ENCODE data around the gene CCNYL1. TPM values are rescaled to one million over a fixed set of nuclear protein-coding genes. Genes with fewer than 3 reads are reported as not detected.

CCNYL1 gene
- total RNA-seq, 2 experiments from 2014 or later = 8.7 to 11.1 TPM

DNA sequence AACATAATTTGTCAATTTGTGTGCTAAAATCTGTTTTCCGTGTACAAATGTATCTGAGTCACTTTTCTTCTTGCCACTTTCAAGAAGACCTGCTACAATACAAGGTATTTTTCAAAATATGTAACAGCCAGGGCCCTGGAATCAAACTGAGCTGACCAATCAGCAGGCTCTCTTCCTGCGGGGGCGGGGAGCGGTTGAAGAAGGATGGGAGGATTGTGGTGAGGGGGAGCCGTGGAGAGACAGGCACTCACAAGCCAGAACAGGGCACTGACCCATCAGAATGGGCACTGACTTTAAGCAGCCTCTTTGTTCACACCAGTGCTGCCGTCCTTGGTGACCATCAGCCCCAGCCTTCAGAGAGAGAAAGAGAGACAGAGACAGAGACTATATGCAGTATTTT, 40.6 kb upstream of the CCNYL1 start:
- intact Hi-C loops (cut with DNase I, micrococcal nuclease) = no loop called here
- ChIA-PET POLR2A (no interaction called here), CTCF (no interaction called here)
- Mint-ChIP-seq H3K4me1 (ENCODE audit: low read depth) (no peaks in the 10 kb centered on the region), H3K9me3 (no peaks in the 10 kb centered on the region), H3K4me3 (no peak overlapping the region), H3K27ac (no peak overlapping the region), H3K36me3 (ENCODE audit: low read depth) (no peaks in the 10 kb centered on the region), H3K27me3 (no peaks in the 10 kb centered on the region)
- DNase-seq = no peak
- TF ChIP-seq CTCF (IDR thresholded peaks at IDR 0.05) = no peak
- no peak overlapping the region for H3K27ac ChIP-seq (ENCODE audit: low read depth in 1 of 2, low read length in 2 of 2)
- H3K27me3 ChIP-seq (ENCODE audit: control insufficient read depth in 1 of 2, insufficient read depth in 2 of 2, low read length in 2 of 2) = no peaks in the 10 kb centered on the region
- no peak for ATAC-seq (ENCODE audit: poor library complexity)
- H3K36me3 ChIP-seq (ENCODE audit: insufficient read depth, low read length) = no peaks in the 10 kb centered on the region
- H3K4me1 ChIP-seq (ENCODE audit: insufficient read depth, low read length) = no peaks in the 10 kb centered on the region
- H3K4me3 ChIP-seq (ENCODE audit: low read length) = no peak overlapping the region
- H3K9me3 ChIP-seq (ENCODE audit: control insufficient read depth in 1 of 2, insufficient read depth in 1 of 2, low read length in 2 of 2) = no peaks in the 10 kb centered on the region

GRCh38 chr2:207673431-207673830, 38.0 kb upstream of the CCNYL1 start:
- CTCF ChIA-PET = no interaction called here
- H3K27ac Mint-ChIP-seq = no peak overlapping the region

DNA sequence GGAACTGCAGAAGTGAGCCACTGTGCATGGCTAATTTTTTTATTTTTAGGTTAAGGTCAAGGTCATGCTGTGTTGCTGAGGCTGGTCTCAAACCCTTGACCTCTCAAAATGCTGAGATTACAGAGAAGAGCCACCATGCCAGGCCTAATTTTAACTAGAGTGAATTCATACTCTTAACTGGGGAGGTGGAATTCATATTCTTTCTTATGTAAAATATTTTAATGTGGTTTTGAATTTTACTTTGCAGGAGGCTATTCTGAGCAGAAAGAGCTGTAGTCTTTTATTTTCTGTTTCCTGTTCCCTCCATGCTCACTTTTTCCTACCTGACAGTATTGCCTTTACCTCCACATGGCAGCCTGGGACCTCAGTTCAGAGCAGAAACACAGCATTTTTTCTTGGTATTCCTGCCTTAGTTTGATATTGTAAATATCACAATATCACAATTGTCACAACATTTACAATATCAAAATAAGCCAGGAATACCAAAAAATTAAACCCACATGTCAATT, 37.1 kb upstream of the CCNYL1 start:
- Mint-ChIP-seq H3K9me3 (no peaks in the 10 kb centered on the region), H3K4me3 (no peak overlapping the region), H3K27ac (no peak overlapping the region), H3K4me1 (ENCODE audit: low read depth) (no peaks in the 10 kb centered on the region), H3K36me3 (ENCODE audit: low read depth) (no peaks in the 10 kb centered on the region), H3K27me3 (peaks cover 11% of the 10 kb centered on the region)
- H3K4me3 ChIP-seq (ENCODE audit: low read length) = no peak overlapping the region
- no peaks in the 10 kb centered on the region for H3K4me1 ChIP-seq (ENCODE audit: insufficient read depth, low read length)
- no peak overlapping the region for H3K27ac ChIP-seq (ENCODE audit: low read depth in 1 of 2, low read length in 2 of 2)
- ChIA-PET CTCF (no interaction called here), POLR2A (no interaction called here)
- no peaks in the 10 kb centered on the region for H3K36me3 ChIP-seq (ENCODE audit: insufficient read depth, low read length)
- DNase-seq (no peak), ATAC-seq (ENCODE audit: poor library complexity) (no peak)
- TF ChIP-seq CTCF (IDR thresholded peaks at IDR 0.05) = no peak
- no peaks in the 10 kb centered on the region for H3K27me3 ChIP-seq (ENCODE audit: control insufficient read depth in 1 of 2, insufficient read depth in 2 of 2, low read length in 2 of 2)
- intact Hi-C loops (cut with DNase I, micrococcal nuclease) = no loop called here
- H3K9me3 ChIP-seq (ENCODE audit: control insufficient read depth in 1 of 2, insufficient read depth in 1 of 2, low read length in 2 of 2) = no peaks in the 10 kb centered on the region

More at GRCh38 chr2:207673431-207673830, 38.0 kb upstream of the CCNYL1 start:
- no peak overlapping the region for H3K4me3 Mint-ChIP-seq
- Histone ChIP-seq H3K9me3 (ENCODE audit: control insufficient read depth in 1 of 2, insufficient read depth in 1 of 2, low read length in 2 of 2) (no peaks in the 10 kb centered on the region), H3K4me3 (ENCODE audit: low read length) (no peak overlapping the region), H3K4me1 (ENCODE audit: insufficient read depth, low read length) (no peaks in the 10 kb centered on the region), H3K27ac (ENCODE audit: low read depth in 1 of 2, low read length in 2 of 2) (no peak overlapping the region), H3K27me3 (ENCODE audit: control insufficient read depth in 1 of 2, insufficient read depth in 2 of 2, low read length in 2 of 2) (no peaks in the 10 kb centered on the region), H3K36me3 (ENCODE audit: insufficient read depth, low read length) (no peaks in the 10 kb centered on the region)
- no peak for TF ChIP-seq CTCF (IDR thresholded peaks at IDR 0.05)
- no peaks in the 10 kb centered on the region for H3K9me3 Mint-ChIP-seq
- H3K36me3 Mint-ChIP-seq (ENCODE audit: low read depth) = no peaks in the 10 kb centered on the region
- H3K4me1 Mint-ChIP-seq (ENCODE audit: low read depth) = no peaks in the 10 kb centered on the region
- H3K27me3 Mint-ChIP-seq = peaks cover 7% of the 10 kb centered on the region
- intact Hi-C loops (cut with DNase I, micrococcal nuclease) = no loop called here
- DNase-seq = no peak
- POLR2A ChIA-PET = no interaction called here
- no peak for ATAC-seq (ENCODE audit: poor library complexity)
